B cell (primary cell): Measurements from ENCODE around the gene RAPH1. TPM values are rescaled to one million over a fixed set of nuclear protein-coding genes. Genes with fewer than 3 reads are reported as not detected.

Experiments used
- ATAC-seq: fragments of 200-7000 bp; cut with Tn5 transposase; one replicate; pipeline ENCODE4 v1.10.0; 2021; ENCODE audit warnings: low read depth, mild to moderate bottlenecking, moderate number of reproducible peaks, moderate library complexity
- CTCF ChIA-PET: fragments of 350-600 bp; sonication (Branson Sonifier 250); formaldehyde crosslinking; loops from one replicate; lab custom pipeline; 2021; ENCODE audit warnings: antibody characterized with exemption, inconsistent platforms; lab: Charles Lee
- POLR2A ChIA-PET: fragments of 350-600 bp; sonication (Branson Sonifier 250); formaldehyde crosslinking; loops from one replicate; lab custom pipeline; 2021; ENCODE audit warnings: antibody characterized with exemption; lab: Charles Lee
- DNase-seq: peaks from one replicate; pipeline ENCODE4 v3.0.0; 2013
- H2AFZ ChIP-seq: 2 replicates; pipeline ENCODE4 v1.6.1; 2012; ENCODE audit warnings: mild to moderate bottlenecking, low read depth, low read length; ENCODE audit not compliant: insufficient read depth, poor library complexity, severe bottlenecking
- H3K27ac ChIP-seq, 2 donors: 1 replicate in 1 of 2; 2 replicates in 1 of 2; pipeline ENCODE4 v1.5.1; 2012 to 2013; ENCODE audit warnings: low read length in 2 of 2, mild to moderate bottlenecking in 2 of 2, moderate library complexity in 1 of 2
- H3K27me3 ChIP-seq, 4 experiments: fragments of 200-600 bp in 1 of 4; sonication (generic) in 1 of 4; replicated peaks in 1 of 4; 1 replicate in 2 of 4; 2 replicates in 2 of 4; pipeline versions ENCODE4 v1.6.1 to v1.7.0; 2013 to 2016; ENCODE audit warnings: low read length in 3 of 4, mild to moderate bottlenecking in 2 of 4, mixed read lengths in 1 of 4, moderate library complexity in 1 of 4; ENCODE audit not compliant: insufficient read depth in 4 of 4, control insufficient read depth in 3 of 4; ENCODE audit errors: control extremely low read depth in 1 of 4
- H3K36me3 ChIP-seq, 2 experiments: replicated peaks in 1 of 2; 1 replicate in 1 of 2; 2 replicates in 1 of 2; pipeline versions ENCODE4 v1.6.1 to v1.7.1; 2013; ENCODE audit warnings: low read length in 1 of 2; ENCODE audit not compliant: insufficient read depth in 2 of 2, control insufficient read depth in 1 of 2; ENCODE audit errors: control extremely low read depth in 1 of 2, extremely low read depth in 1 of 2
- H3K4me1 ChIP-seq, 2 donors: fragments of 200-600 bp in 1 of 2; sonication (generic) in 1 of 2; 1 replicate in 1 of 2; 2 replicates in 1 of 2; pipeline versions ENCODE4 v1.5.1 to v1.6.1; 2013 to 2017; ENCODE audit warnings: low read length in 2 of 2; ENCODE audit not compliant: control insufficient read depth in 2 of 2, insufficient read depth in 2 of 2
- H3K4me2 ChIP-seq: replicated peaks from 2 replicates; pipeline ENCODE3; 2012; ENCODE audit warnings: mild to moderate bottlenecking, low read depth, low read length; ENCODE audit not compliant: poor library complexity, severe bottlenecking
- H3K4me3 ChIP-seq, 5 experiments: fragments of 200-600 bp in 1 of 5; sonication (generic) in 1 of 5; 1 replicate in 3 of 5; 2 replicates in 2 of 5; pipeline versions ENCODE4 v1.5.1 to v1.7.0; 2011 to 2016; ENCODE audit warnings: low read length in 4 of 5, mild to moderate bottlenecking in 4 of 5, low read depth in 2 of 5, control low read depth in 1 of 5, moderate library complexity in 1 of 5; ENCODE audit not compliant: insufficient read depth in 1 of 5; ENCODE audit errors: control extremely low read depth in 1 of 5, extremely low read depth in 1 of 5
- H3K79me2 ChIP-seq: fragments of 200-600 bp; sonication (generic); one replicate; pipeline ENCODE4 v1.6.0; 2016; ENCODE audit warnings: low read length; ENCODE audit not compliant: control insufficient read depth, insufficient read depth
- H3K9ac ChIP-seq: fragments of 200-600 bp; sonication (generic); 2 replicates; pipeline ENCODE4 v1.6.1; 2017; ENCODE audit warnings: mild to moderate bottlenecking, low read length, moderate library complexity
- H3K9me3 ChIP-seq, 3 donors: one replicate each; pipeline versions ENCODE4 v1.6.1 to v1.7.1; 2013; ENCODE audit warnings: low read length in 2 of 3; ENCODE audit not compliant: control insufficient read depth in 2 of 3, insufficient read depth in 1 of 3; ENCODE audit errors: control extremely low read depth in 1 of 3
- H4K20me1 ChIP-seq: 2 replicates; pipeline ENCODE4 v1.6.0; 2012; ENCODE audit warnings: mild to moderate bottlenecking, low read length; ENCODE audit not compliant: insufficient read depth, control insufficient read depth, poor library complexity, severe bottlenecking
- H3K27ac Mint-ChIP-seq: one replicate; pipeline ENCODE4 v1.8.0; 2021; ENCODE audit warnings: mixed read lengths
- H3K27me3 Mint-ChIP-seq: one replicate; pipeline ENCODE4 v1.8.0; 2021; ENCODE audit warnings: mixed read lengths
- H3K4me1 Mint-ChIP-seq: one replicate; pipeline ENCODE4 v1.8.0; 2021; ENCODE audit warnings: mixed read lengths
- H3K4me3 Mint-ChIP-seq: one replicate; pipeline ENCODE4 v1.8.0; 2021; ENCODE audit warnings: mixed read lengths
- H3K9me3 Mint-ChIP-seq: one replicate; pipeline ENCODE4 v1.8.0; 2022; ENCODE audit warnings: mixed read lengths; ENCODE audit not compliant: insufficient read depth
- CTCF ChIP-seq: fragments of 200-600 bp; IDR thresholded peaks from one replicate; pipeline ENCODE4 v1.8.0; 2022; ENCODE audit warnings: antibody characterized with exemption, mild to moderate bottlenecking
- EZH2 ChIP-seq: IDR thresholded peaks from 2 replicates; pipeline ENCODE4 v1.6.1; 2012; ENCODE audit warnings: borderline replicate concordance, low read depth, mild to moderate bottlenecking, moderate library complexity, low read length; ENCODE audit not compliant: insufficient read depth, poor library complexity, severe bottlenecking
- WGBS: methylation state at CpG from one replicate; pipeline ENCODE4 v1.1.5; 2013; ENCODE audit warnings: missing lambda C conversion rate; ENCODE audit not compliant: insufficient coverage; 5-methylcytosine and 5-hydroxymethylcytosine counted together
- intact Hi-C: fragments of 100-400 bp; cut with micrococcal nuclease; formaldehyde crosslinking; loops from one replicate; pipeline ENCODE4 v1.10.0; 2022
- polyA plus RNA-seq: library from polyadenylated mRNA; depleted of rRNA; stranded (reverse); fragments of >200 nt; gene quantifications from 2 replicates; pipeline ENCODE4 v1.2.3, GENCODE V29; 2012
- total RNA-seq, 2 donors: library from RNA; stranded (reverse); fragments of 120-200 nt in 1 of 2; gene quantifications; 1 replicate in 1 of 2; 2 replicates in 1 of 2; pipeline versions ENCODE4 v1.2.3 to v1.2.4, GENCODE V29; 2013 to 2022

The RAPH1 gene
- total and polyA plus RNA-seq, 2 donors (not counting 1 experiment from before 2014, with no cell fraction given) = 0.13 TPM; not detected in 1

- H3K4me1 ChIP-seq = peaks cover 14 to 25% of the 10 kb centered on the region in 2 donors
- H3K9me3 ChIP-seq = peaks cover 5 to 11% (median 7%) of the 10 kb centered on the region in 3 donors
- H3K27ac ChIP-seq = no peak overlapping the region
- POLR2A ChIA-PET = interaction anchor here (0.6 kb wide), 1 partner anchor 283 kb away, joined by 3 read pairs; no protein-coding TSS in a partner anchor
- H3K79me2 ChIP-seq = no peaks in the 10 kb centered on the region
- CTCF ChIA-PET = no interaction called here
- H3K36me3 ChIP-seq = no peaks in the 10 kb centered on the region
- H3K9ac ChIP-seq = peak overlapping the region; percentile 66
- H3K4me3 Mint-ChIP-seq = peak overlapping the region; percentile 75
- H3K27me3 Mint-ChIP-seq = peaks cover 77% of the 10 kb centered on the region
- peak overlapping the region in 4 of 5 experiments; percentile 21 to 62 (median 52) for H3K4me3 ChIP-seq
- H2AFZ ChIP-seq = peak overlapping the region; percentile 67
- peaks cover 19% of the 10 kb centered on the region for H3K4me1 Mint-ChIP-seq
- under 1% methylated on average over 37 of the region's 37 CpGs for WGBS
- ATAC-seq (peak; percentile 36), DNase-seq (peak; percentile 46)
- no peak overlapping the region for H3K27ac Mint-ChIP-seq
- intact Hi-C loops = no loop called here
- peak overlapping the region; percentile 96 for H3K4me2 ChIP-seq
- H3K9me3 Mint-ChIP-seq = peaks cover 9% of the 10 kb centered on the region
- no peaks in the 10 kb centered on the region for H4K20me1 ChIP-seq
- TF ChIP-seq EZH2 (no peak), CTCF (no peak)
- peaks cover 3 to 49% (median 45%) of the 10 kb centered on the region in 4 experiments for H3K27me3 ChIP-seq
These were observed 452 bp downstream of the RAPH1 start for GRCh38 chr2:203534621-203535077.
